OCI-LY1 (cell line): Measurements from ENCODE around the gene OR10V1.

ENCODE experiments used
- CTCF ChIP-seq: fragments of 200-600 bp; sonication (generic), shearing (Covaris generic); IDR thresholded peaks from 2 replicates; pipeline ENCODE4 v1.5.1; 2017; ENCODE audit warnings: mild to moderate bottlenecking, antibody characterized with exemption, low read length, moderate library complexity, mixed read lengths
- EZH2 ChIP-seq: fragments of 200-600 bp; sonication (generic), shearing (Covaris generic); IDR thresholded peaks from 2 replicates; pipeline ENCODE4 v1.8.0; 2017; ENCODE audit warnings: borderline replicate concordance, mixed run types, mild to moderate bottlenecking, antibody characterized with exemption, low read length, moderate library complexity, mixed read lengths

GRCh38 chr11:59692915-59693314 is 20.7 kb downstream of the OR10V1 start:
- no peak for TF ChIP-seq CTCF
- TF ChIP-seq EZH2 = no peak
